ENCODE measurements around the gene LGR6. TPM values are rescaled to one million over a fixed set of nuclear protein-coding genes. Genes with fewer than 3 reads are reported as not detected.
"Not testable (repeated sequence)": the region's sequence is repeated elsewhere in the genome, so short reads cannot be mapped to it uniquely, and the experiment has no call there.

Gene LGR6
- polyA plus RNA-seq, 3 donors: 0.64 to 1.2 (median 1.1) TPM

GRCh38 chr1:202317941-202318925 is 124.6 kb downstream of the LGR6 start:
- no peak for DNase-seq (ENCODE audit: low read depth in 3 of 3, low spot score in 2 of 3)

- no peak for DNase-seq (ENCODE audit: low read depth in 3 of 3, low spot score in 2 of 3)
Observed at GRCh38 chr1:202319381-202320080, 125.9 kb downstream of the LGR6 start.

- no peak for DNase-seq (ENCODE audit: low read depth in 3 of 3, low spot score in 2 of 3)
Observed at GRCh38 chr1:202320081-202320405, 126.4 kb downstream of the LGR6 start.

GRCh38 chr1:202323731-202324130 is 130.1 kb downstream of the LGR6 start:
- DNase-seq (ENCODE audit: low read depth in 3 of 3, low spot score in 2 of 3): no peak

- no peak for DNase-seq (ENCODE audit: low read depth in 3 of 3, low spot score in 2 of 3)
Observed at GRCh38 chr1:202324646-202325045, 131.0 kb downstream of the LGR6 start.

- DNase-seq (ENCODE audit: low read depth in 3 of 3, low spot score in 2 of 3): no peak
Observed at GRCh38 chr1:202329891-202330290, 136.3 kb downstream of the LGR6 start.

- DNase-seq (ENCODE audit: low read depth in 3 of 3, low spot score in 2 of 3): no peak
Observed at GRCh38 chr1:202333861-202334260, 140.3 kb downstream of the LGR6 start.

GRCh38 chr1:202343652-202344349 is 150.2 kb downstream of the LGR6 start:
- no peak for DNase-seq (ENCODE audit: low read depth in 3 of 3, low spot score in 2 of 3)

GRCh38 chr1:202348005-202348508 is 154.5 kb downstream of the LGR6 start:
- DNase-seq (ENCODE audit: low read depth in 3 of 3, low spot score in 2 of 3): no peak

GRCh38 chr1:202348509-202349205 is 155.1 kb downstream of the LGR6 start, which contains the start of gene PPP1R12B:
TSS of gene PPP1R12B (plus strand) at chr1:202348699. CDS start at chr1:202348852, 153 bp downstream.
- DNase-seq (ENCODE audit: low read depth in 3 of 3, low spot score in 2 of 3): peak; percentile 93 to 98 (median 97)

GRCh38 chr1:202349206-202349928 is 155.8 kb downstream of the LGR6 start:
- peak in 1 of 3 donors; percentile 23 for DNase-seq (ENCODE audit: low read depth in 3 of 3, low spot score in 2 of 3)

- DNase-seq (ENCODE audit: low read depth in 3 of 3, low spot score in 2 of 3): no peak
Observed at GRCh38 chr1:202351725-202352124, 158.1 kb downstream of the LGR6 start.

- DNase-seq (ENCODE audit: low read depth in 3 of 3, low spot score in 2 of 3): not testable (repeated sequence)
Observed at GRCh38 chr1:202352583-202353197, 159.1 kb downstream of the LGR6 start.

- no peak for DNase-seq (ENCODE audit: low read depth in 3 of 3, low spot score in 2 of 3)
Observed at GRCh38 chr1:202355944-202356553, 162.4 kb downstream of the LGR6 start.

GRCh38 chr1:202357506-202357905 is 163.9 kb downstream of the LGR6 start:
- no peak for DNase-seq (ENCODE audit: low read depth in 3 of 3, low spot score in 2 of 3)

GRCh38 chr1:202361224-202361623 is 167.6 kb downstream of the LGR6 start:
- no peak for DNase-seq (ENCODE audit: low read depth in 3 of 3, low spot score in 2 of 3)

GRCh38 chr1:202361701-202362100 is 168.1 kb downstream of the LGR6 start:
- DNase-seq (ENCODE audit: low read depth in 3 of 3, low spot score in 2 of 3): no peak

GRCh38 chr1:202362212-202362611 is 168.6 kb downstream of the LGR6 start:
- no peak for DNase-seq (ENCODE audit: low read depth in 3 of 3, low spot score in 2 of 3)

Data from right renal cortex interstitium (tissue), 3 donors.